ENCODE measurements around the gene MACROD2.

The MACROD2 gene

GRCh38 chr20:16078172-16078898 is 2083.0 kb downstream of the MACROD2 start:
- FAIRE-seq = no peak

GRCh38 chr20:16081421-16081820 is 2086.1 kb downstream of the MACROD2 start:
- no peak for DNase-seq (ENCODE audit: extremely low spot score, insufficient read length, low read depth)
- no peak for FAIRE-seq

More at GRCh38 chr20:16078172-16078898, 2083.0 kb downstream of the MACROD2 start:
- no peak for DNase-seq (ENCODE audit: extremely low spot score, insufficient read length, low read depth)

GRCh38 chr20:16082051-16082550 is 2086.8 kb downstream of the MACROD2 start:
- DNase-seq (ENCODE audit: extremely low spot score, insufficient read length, low read depth) = no peak
- FAIRE-seq = no peak

- no peak for FAIRE-seq
- no peak for DNase-seq (ENCODE audit: extremely low spot score, insufficient read length, low read depth)
These were observed 2088.4 kb downstream of the MACROD2 start for GRCh38 chr20:16083639-16084280.

GRCh38 chr20:16095226-16095625 is 2099.9 kb downstream of the MACROD2 start:
- DNase-seq (ENCODE audit: extremely low spot score, insufficient read length, low read depth) (no peak), FAIRE-seq (no peak)

GRCh38 chr20:16096756-16097326 is 2101.5 kb downstream of the MACROD2 start:
- DNase-seq (ENCODE audit: extremely low spot score, insufficient read length, low read depth) (no peak), FAIRE-seq (no peak)

- no peak for DNase-seq (ENCODE audit: extremely low spot score, insufficient read length, low read depth)
- FAIRE-seq = no peak
These were observed 2102.5 kb downstream of the MACROD2 start for GRCh38 chr20:16097788-16098187.

GRCh38 chr20:16098890-16099639 is 2103.7 kb downstream of the MACROD2 start:
- FAIRE-seq (no peak), DNase-seq (ENCODE audit: extremely low spot score, insufficient read length, low read depth) (no peak)

GRCh38 chr20:16100111-16100510 is 2104.8 kb downstream of the MACROD2 start:
- DNase-seq (ENCODE audit: extremely low spot score, insufficient read length, low read depth) = no peak
- no peak for FAIRE-seq

GRCh38 chr20:16100767-16101166 is 2105.5 kb downstream of the MACROD2 start:
- DNase-seq (ENCODE audit: extremely low spot score, insufficient read length, low read depth) (no peak), FAIRE-seq (no peak)

Data from GM18507 (cell line).